ENCODE measurements around the gene DIS3L.

Gene DIS3L

DNA sequence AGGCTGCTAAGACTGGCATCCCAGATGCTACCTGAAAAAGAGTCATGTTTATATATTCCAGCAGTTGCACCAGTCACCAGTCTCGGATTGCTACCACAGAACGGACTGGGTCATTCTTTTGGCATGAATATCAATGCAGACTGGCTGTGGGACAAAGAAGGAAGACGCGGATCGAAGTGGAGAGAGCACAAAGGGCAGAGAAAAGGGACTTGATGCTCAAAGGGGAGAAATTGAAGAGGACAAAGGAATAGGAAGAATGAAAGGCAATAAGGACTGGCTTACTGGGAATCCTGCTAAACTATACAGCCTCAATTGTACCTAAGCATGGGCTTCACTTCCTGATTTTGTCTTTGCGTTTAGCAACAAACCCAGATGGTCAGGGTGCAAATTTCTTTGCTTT lies 15.3 kb upstream of the DIS3L start:
- H2AFZ ChIP-seq (ENCODE audit: low read length) = peak overlapping the region; percentile 2
- no peak for DNase-seq (ENCODE audit: low spot score)
- no peaks in the 10 kb centered on the region for H3K79me1 ChIP-seq (ENCODE audit: low read depth, low read length)
- H3K27ac ChIP-seq (replicated peaks; ENCODE audit: low read length) = no peak overlapping the region
- H4K91ac ChIP-seq (ENCODE audit: low read depth, low read length, poor library complexity) = no peak overlapping the region
- H4K8ac ChIP-seq (ENCODE audit: low read depth, low read length) = no peak overlapping the region
- H3K4me3 ChIP-seq (ENCODE audit: low read length in 2 of 2) = no peak overlapping the region
- no peak overlapping the region for H2BK12ac ChIP-seq (ENCODE audit: low read length)
- no peak overlapping the region for H2BK120ac ChIP-seq (ENCODE audit: low read depth, low read length)
- peaks cover 0 to 3% of the 10 kb centered on the region in 2 donors for H3K9me3 ChIP-seq (replicated peaks in 1 of 2; ENCODE audit: control insufficient read depth in 2 of 2, insufficient read depth in 1 of 2, low read depth in 1 of 2, low read length in 2 of 2)
- H3K14ac ChIP-seq (ENCODE audit: low read length) = no peak overlapping the region
- no peak overlapping the region for H2BK5ac ChIP-seq (ENCODE audit: low read length)
- no peaks in the 10 kb centered on the region for H3K36me3 ChIP-seq (replicated peaks in 1 of 2; ENCODE audit: control insufficient read depth in 2 of 2, insufficient read depth in 2 of 2, low read length in 2 of 2)
- peaks cover 2 to 15% of the 10 kb centered on the region in 2 donors for H3K4me1 ChIP-seq (ENCODE audit: control insufficient read depth in 2 of 2, insufficient read depth in 1 of 2, low read depth in 1 of 2, low read length in 2 of 2)
- no peak overlapping the region for H2AK5ac ChIP-seq (ENCODE audit: low read depth, low read length)
- H3K23ac ChIP-seq (ENCODE audit: low read depth, low read length, poor library complexity) = no peak overlapping the region
- no peak overlapping the region for H3K9ac ChIP-seq (ENCODE audit: low read depth, low read length, poor library complexity)
- no peak overlapping the region for H2BK15ac ChIP-seq (ENCODE audit: low read length)
- no peak overlapping the region for H3K4ac ChIP-seq (ENCODE audit: low read length)
- no peak overlapping the region for H3K18ac ChIP-seq (ENCODE audit: low read length)
- H3K4me2 ChIP-seq (ENCODE audit: insufficient read depth, low read length, poor library complexity, severe bottlenecking) = no peak overlapping the region
- WGBS, 2 donors (ENCODE audit: extremely low coverage in 2 of 2, insufficient read length in 2 of 2, insufficient replicate concordance in 1 of 2) = no CpG with 5 or more reads among the region's 6 CpGs
- no peaks in the 10 kb centered on the region for H3K27me3 ChIP-seq (ENCODE audit: control insufficient read depth in 3 of 3, insufficient read depth in 3 of 3, low read depth in 1 of 3, low read length in 3 of 3)

DNA sequence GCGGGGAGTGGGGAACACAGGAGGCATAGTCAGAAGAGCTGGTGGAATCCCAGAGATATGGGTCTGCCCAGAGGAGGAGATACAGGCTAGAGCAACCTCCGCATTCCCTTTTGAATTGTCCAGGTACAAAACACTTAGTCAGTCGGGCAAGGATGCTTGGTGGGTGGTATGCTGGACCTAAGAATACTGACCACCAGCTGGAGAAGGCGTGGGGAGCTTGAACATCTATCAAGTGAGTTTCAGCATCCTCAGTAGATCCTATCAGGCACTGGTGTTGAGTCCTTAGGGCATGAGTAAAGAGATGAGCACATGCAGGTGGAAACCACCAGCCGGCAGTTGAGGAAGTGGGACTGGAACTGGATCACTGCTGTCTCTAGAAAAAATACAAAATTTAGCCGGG lies 14.7 kb upstream of the DIS3L start:
- Histone ChIP-seq H3K14ac (ENCODE audit: low read length) (no peak overlapping the region), H2AFZ (ENCODE audit: low read length) (no peak overlapping the region), H2AK5ac (ENCODE audit: low read depth, low read length) (no peak overlapping the region), H3K9me3 (replicated peaks in 1 of 2; ENCODE audit: control insufficient read depth in 2 of 2, insufficient read depth in 1 of 2, low read depth in 1 of 2, low read length in 2 of 2) (peaks cover 0 to 3% of the 10 kb centered on the region in 2 donors), H3K36me3 (replicated peaks in 1 of 2; ENCODE audit: control insufficient read depth in 2 of 2, insufficient read depth in 2 of 2, low read length in 2 of 2) (no peaks in the 10 kb centered on the region), H2BK120ac (ENCODE audit: low read depth, low read length) (no peak overlapping the region), H2BK12ac (ENCODE audit: low read length) (no peak overlapping the region), H3K4me3 (ENCODE audit: low read length in 2 of 2) (no peak overlapping the region), H3K27ac (replicated peaks; ENCODE audit: low read length) (no peak overlapping the region), H3K4me1 (ENCODE audit: control insufficient read depth in 2 of 2, insufficient read depth in 1 of 2, low read depth in 1 of 2, low read length in 2 of 2) (peaks cover 2 to 15% of the 10 kb centered on the region in 2 donors), H2BK5ac (ENCODE audit: low read length) (no peak overlapping the region), H2BK15ac (ENCODE audit: low read length) (no peak overlapping the region), H3K79me1 (ENCODE audit: low read depth, low read length) (no peaks in the 10 kb centered on the region), H3K9ac (ENCODE audit: low read depth, low read length, poor library complexity) (no peak overlapping the region), H4K8ac (ENCODE audit: low read depth, low read length) (no peak overlapping the region), H3K18ac (ENCODE audit: low read length) (no peak overlapping the region), H3K27me3 (ENCODE audit: control insufficient read depth in 3 of 3, insufficient read depth in 3 of 3, low read depth in 1 of 3, low read length in 3 of 3) (no peaks in the 10 kb centered on the region), H4K91ac (ENCODE audit: low read depth, low read length, poor library complexity) (no peak overlapping the region), H3K23ac (ENCODE audit: low read depth, low read length, poor library complexity) (no peak overlapping the region), H3K4ac (ENCODE audit: low read length) (no peak overlapping the region), H3K4me2 (ENCODE audit: insufficient read depth, low read length, poor library complexity, severe bottlenecking) (no peak overlapping the region)
- DNase-seq (ENCODE audit: low spot score) = no peak
- WGBS, 2 donors (ENCODE audit: extremely low coverage in 2 of 2, insufficient read length in 2 of 2, insufficient replicate concordance in 1 of 2) = no CpG with 5 or more reads among the region's 6 CpGs

DNA sequence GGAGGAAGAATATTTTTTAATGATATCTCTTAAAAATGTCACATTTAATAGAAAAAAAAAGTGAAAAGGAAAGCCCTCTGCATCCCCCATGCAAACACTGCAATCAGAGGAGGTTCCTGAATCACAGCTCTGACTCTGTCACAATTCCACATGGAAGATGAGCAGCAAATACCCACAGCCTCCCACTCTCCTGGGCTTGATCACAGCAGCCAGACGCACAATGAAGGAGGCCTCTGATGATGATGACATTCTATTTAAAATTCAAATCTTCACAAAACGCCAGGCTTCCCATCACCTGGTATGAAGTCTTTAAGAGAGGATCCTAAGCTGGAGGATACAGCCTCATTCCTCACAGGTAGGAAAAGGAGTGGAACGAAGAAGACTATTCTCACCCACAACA lies 9.1 kb upstream of the DIS3L start:
- no peaks in the 10 kb centered on the region for H3K79me1 ChIP-seq (ENCODE audit: low read depth, low read length)
- no peak overlapping the region for H2BK12ac ChIP-seq (ENCODE audit: low read length)
- no peak overlapping the region for H2AK5ac ChIP-seq (ENCODE audit: low read depth, low read length)
- no peak overlapping the region for H2AFZ ChIP-seq (ENCODE audit: low read length)
- no peaks in the 10 kb centered on the region for H3K36me3 ChIP-seq (replicated peaks in 1 of 2; ENCODE audit: control insufficient read depth in 2 of 2, insufficient read depth in 2 of 2, low read length in 2 of 2)
- no peak overlapping the region for H2BK5ac ChIP-seq (ENCODE audit: low read length)
- H3K27me3 ChIP-seq (ENCODE audit: control insufficient read depth in 3 of 3, insufficient read depth in 3 of 3, low read depth in 1 of 3, low read length in 3 of 3) = peaks cover 0 to 2% (median 0%) of the 10 kb centered on the region in 3 experiments
- H3K4ac ChIP-seq (ENCODE audit: low read length) = no peak overlapping the region
- no peaks in the 10 kb centered on the region for H3K4me1 ChIP-seq (ENCODE audit: control insufficient read depth in 2 of 2, insufficient read depth in 1 of 2, low read depth in 1 of 2, low read length in 2 of 2)
- no peak overlapping the region for H3K4me2 ChIP-seq (ENCODE audit: insufficient read depth, low read length, poor library complexity, severe bottlenecking)
- H4K8ac ChIP-seq (ENCODE audit: low read depth, low read length) = no peak overlapping the region
- no peak overlapping the region for H3K4me3 ChIP-seq (ENCODE audit: low read length in 2 of 2)
- H3K14ac ChIP-seq (ENCODE audit: low read length) = no peak overlapping the region
- H4K91ac ChIP-seq (ENCODE audit: low read depth, low read length, poor library complexity) = no peak overlapping the region
- no CpG with 5 or more reads among the region's 3 CpGs for WGBS, 2 donors (ENCODE audit: extremely low coverage in 2 of 2, insufficient read length in 2 of 2, insufficient replicate concordance in 1 of 2)
- no peak overlapping the region for H3K9ac ChIP-seq (ENCODE audit: low read depth, low read length, poor library complexity)
- H3K9me3 ChIP-seq (replicated peaks in 1 of 2; ENCODE audit: control insufficient read depth in 2 of 2, insufficient read depth in 1 of 2, low read depth in 1 of 2, low read length in 2 of 2) = peaks cover 0 to 3% of the 10 kb centered on the region in 2 donors
- DNase-seq (ENCODE audit: low spot score) = no peak
- H2BK120ac ChIP-seq (ENCODE audit: low read depth, low read length) = no peak overlapping the region
- H2BK15ac ChIP-seq (ENCODE audit: low read length) = no peak overlapping the region
- no peak overlapping the region for H3K23ac ChIP-seq (ENCODE audit: low read depth, low read length, poor library complexity)
- H3K27ac ChIP-seq (replicated peaks; ENCODE audit: low read length) = no peak overlapping the region
- H3K18ac ChIP-seq (ENCODE audit: low read length) = no peak overlapping the region

DNA sequence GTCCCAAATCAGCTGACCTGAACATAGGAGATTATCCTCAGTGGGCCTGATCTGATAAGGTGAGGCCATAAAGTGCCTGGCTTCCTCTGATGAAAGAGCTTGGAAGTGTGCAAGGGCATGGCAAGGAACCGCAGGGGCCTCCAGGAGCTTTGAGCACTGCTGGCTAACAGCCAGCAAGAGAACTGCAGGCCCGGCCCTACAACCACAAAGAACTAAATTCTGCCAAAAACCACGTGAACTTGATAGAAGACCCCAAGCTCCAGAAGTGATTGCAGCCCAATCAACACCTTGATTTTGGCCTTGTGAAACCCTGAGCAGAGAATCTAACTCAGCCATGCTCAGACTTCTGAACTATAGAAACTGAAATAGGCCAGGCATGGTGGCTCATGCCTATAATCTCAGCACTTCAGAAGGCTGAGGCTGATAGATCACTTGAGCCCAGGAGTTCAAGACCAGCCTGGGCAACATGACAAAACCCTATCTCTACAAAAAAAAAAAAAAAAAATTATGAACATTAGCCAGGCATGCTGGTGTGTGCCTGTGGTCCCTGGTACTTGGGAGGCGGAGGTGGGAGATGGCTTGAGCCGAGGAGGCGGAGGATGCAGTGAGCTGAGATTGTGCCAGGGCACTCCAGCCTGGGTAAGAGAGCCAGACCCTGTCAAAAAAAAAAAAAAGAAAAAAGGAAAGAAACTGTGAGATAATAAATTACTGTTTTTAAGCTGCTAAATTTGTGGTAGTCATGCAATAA lies 7.7 kb upstream of the DIS3L start:
- Histone ChIP-seq H3K23ac (ENCODE audit: low read depth, low read length, poor library complexity) (no peak overlapping the region), H3K36me3 (replicated peaks in 1 of 2; ENCODE audit: control insufficient read depth in 2 of 2, insufficient read depth in 2 of 2, low read length in 2 of 2) (no peaks in the 10 kb centered on the region), H3K27ac (replicated peaks; ENCODE audit: low read length) (no peak overlapping the region), H3K9ac (ENCODE audit: low read depth, low read length, poor library complexity) (no peak overlapping the region), H3K4me1 (ENCODE audit: control insufficient read depth in 2 of 2, insufficient read depth in 1 of 2, low read depth in 1 of 2, low read length in 2 of 2) (no peaks in the 10 kb centered on the region), H3K4me2 (ENCODE audit: insufficient read depth, low read length, poor library complexity, severe bottlenecking) (no peak overlapping the region), H2AFZ (ENCODE audit: low read length) (no peak overlapping the region), H2BK120ac (ENCODE audit: low read depth, low read length) (no peak overlapping the region), H2BK5ac (ENCODE audit: low read length) (no peak overlapping the region), H2BK15ac (ENCODE audit: low read length) (no peak overlapping the region), H4K8ac (ENCODE audit: low read depth, low read length) (no peak overlapping the region), H3K4me3 (ENCODE audit: low read length in 2 of 2) (no peak overlapping the region), H3K79me1 (ENCODE audit: low read depth, low read length) (no peaks in the 10 kb centered on the region), H2BK12ac (ENCODE audit: low read length) (no peak overlapping the region), H3K18ac (ENCODE audit: low read length) (no peak overlapping the region), H3K4ac (ENCODE audit: low read length) (no peak overlapping the region), H4K91ac (ENCODE audit: low read depth, low read length, poor library complexity) (no peak overlapping the region), H3K27me3 (ENCODE audit: control insufficient read depth in 3 of 3, insufficient read depth in 3 of 3, low read depth in 1 of 3, low read length in 3 of 3) (peaks cover 0 to 2% (median 0%) of the 10 kb centered on the region in 3 experiments), H3K14ac (ENCODE audit: low read length) (no peak overlapping the region), H2AK5ac (ENCODE audit: low read depth, low read length) (no peak overlapping the region), H3K9me3 (replicated peaks in 1 of 2; ENCODE audit: control insufficient read depth in 2 of 2, insufficient read depth in 1 of 2, low read depth in 1 of 2, low read length in 2 of 2) (peaks cover 0 to 3% of the 10 kb centered on the region in 2 donors)
- no peak for DNase-seq (ENCODE audit: low spot score)
- WGBS, 2 donors (ENCODE audit: extremely low coverage in 2 of 2, insufficient read length in 2 of 2, insufficient replicate concordance in 1 of 2) = no CpG with 5 or more reads among the region's 6 CpGs

Data from neuronal stem cell (in vitro differentiated cells).